H9 (cell line): ENCODE results near the gene NEDD4L. TPM values are rescaled to one million over a fixed set of nuclear protein-coding genes. Genes with fewer than 3 reads are reported as not detected.

Source experiments
- DNase-seq: peaks from one replicate; pipeline ENCODE4 v3.0.0-alpha.2; 2017
- H2AFZ ChIP-seq: one replicate; pipeline ENCODE4 v1.6.1; 2013; ENCODE audit warnings: mild to moderate bottlenecking, low read length, control low read depth, moderate library complexity
- H2AK5ac ChIP-seq: 2 replicates; pipeline ENCODE4 v1.6.1; 2013; ENCODE audit warnings: low read length, control low read depth, mixed read lengths; ENCODE audit not compliant: insufficient read length
- H2BK120ac ChIP-seq: one replicate; pipeline ENCODE4 v1.6.1; 2013; ENCODE audit warnings: low read depth, mild to moderate bottlenecking, low read length, control low read depth, inconsistent platforms; ENCODE audit not compliant: poor library complexity, severe bottlenecking
- H2BK12ac ChIP-seq: 2 replicates; pipeline ENCODE4 v1.6.1; 2013; ENCODE audit warnings: low read length, control low read depth, mixed read lengths, low read depth; ENCODE audit not compliant: insufficient read length
- H2BK15ac ChIP-seq: 2 replicates; pipeline ENCODE4 v1.6.1; 2013; ENCODE audit warnings: low read depth, low read length, control low read depth
- H2BK20ac ChIP-seq: one replicate; pipeline ENCODE4 v1.6.1; 2013; ENCODE audit warnings: low read depth, mild to moderate bottlenecking, low read length, control low read depth, inconsistent platforms; ENCODE audit not compliant: poor library complexity, severe bottlenecking
- H2BK5ac ChIP-seq: 2 replicates; pipeline ENCODE4 v1.6.1; 2013; ENCODE audit warnings: low read length, control low read depth, mixed read lengths; ENCODE audit not compliant: insufficient read length
- H3K14ac ChIP-seq: 2 replicates; pipeline ENCODE4 v1.6.1; 2013; ENCODE audit warnings: low read length, control low read depth; ENCODE audit not compliant: insufficient read depth
- H3K18ac ChIP-seq: 2 replicates; pipeline ENCODE4 v1.6.1; 2013; ENCODE audit warnings: low read depth, mild to moderate bottlenecking, mixed read lengths, low read length, control low read depth; ENCODE audit not compliant: insufficient read length
- H3K23ac ChIP-seq: 2 replicates; pipeline ENCODE4 v1.6.1; 2013; ENCODE audit warnings: low read length, control low read depth, mixed read lengths, low read depth; ENCODE audit not compliant: insufficient read length
- H3K23me2 ChIP-seq: 2 replicates; pipeline ENCODE4 v1.6.1; 2013; ENCODE audit warnings: low read depth, mild to moderate bottlenecking, mixed read lengths, low read length, control low read depth; ENCODE audit not compliant: insufficient read length, poor library complexity, severe bottlenecking
- H3K27ac ChIP-seq: 2 replicates; pipeline ENCODE4 v1.5.1; 2013; ENCODE audit warnings: low read length, control low read depth, mixed read lengths, low read depth; ENCODE audit not compliant: insufficient read length
- H3K27me3 ChIP-seq: 2 replicates; pipeline ENCODE4 v1.6.1; 2013; ENCODE audit warnings: low read length, control low read depth, inconsistent platforms; ENCODE audit not compliant: insufficient read depth
- H3K4ac ChIP-seq: 2 replicates; pipeline ENCODE4 v1.6.1; 2013; ENCODE audit warnings: low read depth, mild to moderate bottlenecking, control low read depth, inconsistent platforms, low read length, moderate library complexity
- H3K4me1 ChIP-seq: 2 replicates; pipeline ENCODE4 v1.6.1; 2013; ENCODE audit warnings: low read length, control low read depth, inconsistent platforms; ENCODE audit not compliant: insufficient read depth
- H3K4me2 ChIP-seq: 2 replicates; pipeline ENCODE4 v1.6.1; 2013; ENCODE audit warnings: low read length, control low read depth, mixed read lengths; ENCODE audit not compliant: insufficient read length, insufficient read depth
- H3K56ac ChIP-seq: 2 replicates; pipeline ENCODE4 v1.6.1; 2013; ENCODE audit warnings: low read depth, mild to moderate bottlenecking, mixed read lengths, low read length, control low read depth; ENCODE audit not compliant: insufficient read length
- H3K79me1 ChIP-seq: 2 replicates; pipeline ENCODE4 v1.6.1; 2013; ENCODE audit warnings: low read depth, mild to moderate bottlenecking, moderate library complexity, low read length, control low read depth, inconsistent platforms; ENCODE audit not compliant: insufficient read depth, poor library complexity, severe bottlenecking
- H3K79me2 ChIP-seq: 2 replicates; pipeline ENCODE4 v1.6.1; 2013; ENCODE audit warnings: low read length, control low read depth, inconsistent platforms; ENCODE audit not compliant: insufficient read depth
- H3K9ac ChIP-seq: 2 replicates; pipeline ENCODE4 v1.6.1; 2013; ENCODE audit warnings: low read length, control low read depth, mixed read lengths; ENCODE audit not compliant: insufficient read length; ENCODE audit errors: extremely low read depth
- H3K9me3 ChIP-seq: one replicate; pipeline ENCODE4 v1.6.1; 2013; ENCODE audit warnings: low read depth, low read length, inconsistent platforms; ENCODE audit not compliant: control insufficient read depth
- H3T11ph ChIP-seq: one replicate; pipeline ENCODE4 v1.6.1; 2013; ENCODE audit warnings: mild to moderate bottlenecking, low read length, control low read depth, inconsistent platforms
- H4K20me1 ChIP-seq: one replicate; pipeline ENCODE4 v1.6.1; 2013; ENCODE audit not compliant: control insufficient read depth, insufficient read length, insufficient read depth
- H4K5ac ChIP-seq: 2 replicates; pipeline ENCODE4 v1.6.1; 2013; ENCODE audit warnings: low read depth, mild to moderate bottlenecking, mixed read lengths, low read length, control low read depth; ENCODE audit not compliant: insufficient read length
- H4K8ac ChIP-seq: replicated peaks from 2 replicates; pipeline ENCODE4 v1.6.1; 2013; ENCODE audit warnings: low read length, control low read depth, mixed read lengths, low read depth; ENCODE audit not compliant: insufficient read length
- H4K91ac ChIP-seq: 2 replicates; pipeline ENCODE4 v1.6.1; 2013; ENCODE audit warnings: low read depth, mild to moderate bottlenecking, moderate library complexity, mixed read lengths, low read length, control low read depth; ENCODE audit not compliant: insufficient read length
- H3K27ac Mint-ChIP-seq, 3 experiments: 2 replicates in 2 of 3; 3 replicates in 1 of 3; pipeline ENCODE4 v1.8.0; 2020 to 2021; ENCODE audit warnings: mixed read lengths in 3 of 3, mild to moderate bottlenecking in 1 of 3, moderate library complexity in 1 of 3
- H3K27me3 Mint-ChIP-seq: 2 replicates; pipeline ENCODE4 v1.8.0; 2021; ENCODE audit warnings: low read depth, mild to moderate bottlenecking, moderate library complexity, mixed read lengths
- H3K36me3 Mint-ChIP-seq, 3 experiments: 2 replicates in 2 of 3; 3 replicates in 1 of 3; pipeline ENCODE4 v1.8.0; 2020 to 2021; ENCODE audit warnings: low read depth in 3 of 3, mixed read lengths in 3 of 3; ENCODE audit not compliant: insufficient read depth in 1 of 3
- H3K4me1 Mint-ChIP-seq, 2 experiments: 2 replicates each; pipeline ENCODE4 v1.8.0; 2020; ENCODE audit warnings: mixed read lengths in 2 of 2
- H3K4me3 Mint-ChIP-seq, 2 experiments: 2 replicates in 1 of 2; 3 replicates in 1 of 2; pipeline ENCODE4 v1.8.0; 2020 to 2021; ENCODE audit warnings: mild to moderate bottlenecking in 2 of 2, mixed read lengths in 2 of 2, moderate library complexity in 1 of 2
- H3K9me3 Mint-ChIP-seq, 2 experiments: 2 replicates in 1 of 2; 3 replicates in 1 of 2; pipeline ENCODE4 v1.8.0; 2020; ENCODE audit warnings: mild to moderate bottlenecking in 2 of 2, mixed read lengths in 2 of 2, moderate library complexity in 1 of 2
- WGBS: extraction: QIAGEN DNeasy Blood & Tissue Kit; methylation state at CpG from one replicate; pipeline ENCODE4 v1.1.7; 2013; ENCODE audit warnings: missing lambda C conversion rate, low lambda C conversion rate, mixed read lengths; ENCODE audit not compliant: insufficient read length; ENCODE audit errors: extremely low coverage; 5-methylcytosine and 5-hydroxymethylcytosine counted together
- total RNA-seq: library from RNA; stranded (reverse); gene quantifications from 2 replicates; pipeline ENCODE4 v1.2.1, GENCODE V29; 2021
- TF ChIP-seq, protein P1 (sequence below): fragments of 200-600 bp; sonication (generic); conservative IDR thresholded peaks from 3 replicates; pipeline ENCODE4 v1.8.0; 2021; ENCODE audit warnings: antibody characterized with exemption, mild to moderate bottlenecking

Gene NEDD4L
- total RNA-seq, 1 experiment from 2014 or later: 76.3 TPM

DNA sequence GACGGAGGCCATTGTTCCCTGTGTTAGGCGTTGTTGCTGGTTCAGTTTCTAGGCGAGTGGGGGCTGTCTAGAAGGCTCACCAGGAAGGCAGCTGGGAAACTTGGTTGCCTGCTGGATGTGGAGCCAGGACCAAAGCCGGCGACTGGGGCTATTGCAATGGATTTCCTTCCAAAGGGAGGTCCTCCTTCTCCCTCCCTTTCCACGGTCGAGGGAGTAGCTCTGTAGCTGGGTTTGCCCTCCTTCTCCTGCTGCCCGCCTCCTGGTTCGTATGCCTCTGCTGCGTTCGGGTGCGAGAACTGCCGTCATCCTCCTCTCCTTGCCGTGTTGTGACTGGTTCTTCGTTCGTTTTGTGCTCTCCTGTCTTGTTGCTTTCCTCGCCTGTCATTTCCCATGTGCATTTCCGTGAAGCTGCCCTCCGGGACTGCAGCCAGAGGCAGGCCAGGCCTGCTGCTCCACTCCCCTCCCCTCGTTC, 203.4 kb downstream of the NEDD4L start:
- Histone ChIP-seq H3K27me3 (no peaks in the 10 kb centered on the region), H3K79me2 (no peaks in the 10 kb centered on the region), H3K56ac (no peak overlapping the region), H3K18ac (peak overlapping the region; percentile 7), H3K4ac (no peak overlapping the region), H4K91ac (no peak overlapping the region), H2AK5ac (no peak overlapping the region), H3K23ac (no peak overlapping the region), H2BK15ac (no peak overlapping the region), H4K5ac (no peak overlapping the region), H3K9me3 (no peaks in the 10 kb centered on the region), H4K20me1 (no peaks in the 10 kb centered on the region), H3K4me2 (peak overlapping the region; percentile 14), H3K79me1 (no peaks in the 10 kb centered on the region), H2BK20ac (no peak overlapping the region), H2BK120ac (no peak overlapping the region), H3K9ac (no peak overlapping the region), H2AFZ (no peak overlapping the region), H3K27ac (no peak overlapping the region), H3K4me1 (no peaks in the 10 kb centered on the region; the same call in 1 of the 2 replicates), H3K23me2 (no peaks in the 10 kb centered on the region), H2BK5ac (no peak overlapping the region), H3K14ac (peak overlapping the region; percentile 21; the same call in 1 of the 2 replicates), H2BK12ac (no peak overlapping the region), H3T11ph (no peak overlapping the region), H4K8ac (no peak overlapping the region)
- H3K27me3 Mint-ChIP-seq: no peaks in the 10 kb centered on the region
- no peaks in the 10 kb centered on the region for H3K9me3 Mint-ChIP-seq
- WGBS: no CpG with 5 or more reads among the region's 20 CpGs
- H3K4me1 Mint-ChIP-seq: peaks cover 17 to 25% of the 10 kb centered on the region in 2 experiments
- H3K4me3 Mint-ChIP-seq: peak overlapping the region in 1 of 2 experiments; percentile 64; a peak in 2 of 5 replicates
- DNase-seq: peak; percentile 45
- H3K36me3 Mint-ChIP-seq: no peaks in the 10 kb centered on the region; a peak in 1 of 7 replicates
- H3K27ac Mint-ChIP-seq: peak overlapping the region; percentile 0 to 90 (median 79); a peak in 6 of 7 replicates
- TF ChIP-seq, protein P1, sequence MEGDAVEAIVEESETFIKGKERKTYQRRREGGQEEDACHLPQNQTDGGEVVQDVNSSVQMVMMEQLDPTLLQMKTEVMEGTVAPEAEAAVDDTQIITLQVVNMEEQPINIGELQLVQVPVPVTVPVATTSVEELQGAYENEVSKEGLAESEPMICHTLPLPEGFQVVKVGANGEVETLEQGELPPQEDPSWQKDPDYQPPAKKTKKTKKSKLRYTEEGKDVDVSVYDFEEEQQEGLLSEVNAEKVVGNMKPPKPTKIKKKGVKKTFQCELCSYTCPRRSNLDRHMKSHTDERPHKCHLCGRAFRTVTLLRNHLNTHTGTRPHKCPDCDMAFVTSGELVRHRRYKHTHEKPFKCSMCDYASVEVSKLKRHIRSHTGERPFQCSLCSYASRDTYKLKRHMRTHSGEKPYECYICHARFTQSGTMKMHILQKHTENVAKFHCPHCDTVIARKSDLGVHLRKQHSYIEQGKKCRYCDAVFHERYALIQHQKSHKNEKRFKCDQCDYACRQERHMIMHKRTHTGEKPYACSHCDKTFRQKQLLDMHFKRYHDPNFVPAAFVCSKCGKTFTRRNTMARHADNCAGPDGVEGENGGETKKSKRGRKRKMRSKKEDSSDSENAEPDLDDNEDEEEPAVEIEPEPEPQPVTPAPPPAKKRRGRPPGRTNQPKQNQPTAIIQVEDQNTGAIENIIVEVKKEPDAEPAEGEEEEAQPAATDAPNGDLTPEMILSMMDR: no peak
